GM21723 (cell line): ENCODE measurements around the gene ARHGAP15.

Source experiments
- ATAC-seq: cut with Tn5 transposase; IDR thresholded peaks from one replicate; pipeline ENCODE4 v1.9.1; 2021; ENCODE audit warnings: mild to moderate bottlenecking, moderate library complexity; ENCODE audit not compliant: unreplicated experiment

ARHGAP15 gene

GRCh38 chr2:143334837-143335236 lies 205.6 kb downstream of the ARHGAP15 start:
- ATAC-seq, result no peak

GRCh38 chr2:143336719-143337210 lies 207.5 kb downstream of the ARHGAP15 start:
- no peak for ATAC-seq

- ATAC-seq, result no peak
Observed at GRCh38 chr2:143341478-143341877, 212.3 kb downstream of the ARHGAP15 start.

GRCh38 chr2:143344780-143345179 lies 215.6 kb downstream of the ARHGAP15 start:
- ATAC-seq, result no peak

GRCh38 chr2:143345887-143346787 lies 216.9 kb downstream of the ARHGAP15 start:
- no peak for ATAC-seq

- ATAC-seq, result no peak
Observed at GRCh38 chr2:143347271-143347695, 218.1 kb downstream of the ARHGAP15 start.

GRCh38 chr2:143347901-143348414 lies 218.7 kb downstream of the ARHGAP15 start:
- no peak for ATAC-seq

GRCh38 chr2:143354050-143354750 lies 225.0 kb downstream of the ARHGAP15 start:
- no peak for ATAC-seq

GRCh38 chr2:143355870-143356269 lies 226.7 kb downstream of the ARHGAP15 start:
- no peak for ATAC-seq

- no peak for ATAC-seq
Observed at GRCh38 chr2:143356336-143356735, 227.1 kb downstream of the ARHGAP15 start.

- ATAC-seq, result no peak
Observed at GRCh38 chr2:143356736-143357446, 227.7 kb downstream of the ARHGAP15 start.

- ATAC-seq, result no peak
Observed at GRCh38 chr2:143357966-143358365, 228.7 kb downstream of the ARHGAP15 start.

GRCh38 chr2:143361346-143361745 lies 232.1 kb downstream of the ARHGAP15 start:
- ATAC-seq, result no peak

- no peak for ATAC-seq
Observed at GRCh38 chr2:143371616-143372015, 242.4 kb downstream of the ARHGAP15 start.

GRCh38 chr2:143375384-143375880 lies 246.2 kb downstream of the ARHGAP15 start:
- ATAC-seq, result no peak

- no peak for ATAC-seq
Observed at GRCh38 chr2:143378996-143379395, 249.8 kb downstream of the ARHGAP15 start.

- no peak for ATAC-seq
Observed at GRCh38 chr2:143379955-143380354, 250.7 kb downstream of the ARHGAP15 start.

- no peak for ATAC-seq
Observed at GRCh38 chr2:143382573-143382972, 253.4 kb downstream of the ARHGAP15 start.

- no peak for ATAC-seq
Observed at GRCh38 chr2:143383016-143383415, 253.8 kb downstream of the ARHGAP15 start.

GRCh38 chr2:143384111-143384510 lies 254.9 kb downstream of the ARHGAP15 start:
- ATAC-seq, result no peak

GRCh38 chr2:143390171-143390570 lies 261.0 kb downstream of the ARHGAP15 start:
- no peak for ATAC-seq
